GM12872 (cell line): ENCODE measurements around the gene UVRAG.

ENCODE experiments used
- TF ChIP-seq, protein P1 (sequence below): IDR thresholded peaks from 3 replicates; pipeline ENCODE4 v1.5.1; 2011; ENCODE audit warnings: low read depth, mild to moderate bottlenecking, low read length, moderate library complexity; ENCODE audit not compliant: insufficient read depth

The UVRAG gene

DNA sequence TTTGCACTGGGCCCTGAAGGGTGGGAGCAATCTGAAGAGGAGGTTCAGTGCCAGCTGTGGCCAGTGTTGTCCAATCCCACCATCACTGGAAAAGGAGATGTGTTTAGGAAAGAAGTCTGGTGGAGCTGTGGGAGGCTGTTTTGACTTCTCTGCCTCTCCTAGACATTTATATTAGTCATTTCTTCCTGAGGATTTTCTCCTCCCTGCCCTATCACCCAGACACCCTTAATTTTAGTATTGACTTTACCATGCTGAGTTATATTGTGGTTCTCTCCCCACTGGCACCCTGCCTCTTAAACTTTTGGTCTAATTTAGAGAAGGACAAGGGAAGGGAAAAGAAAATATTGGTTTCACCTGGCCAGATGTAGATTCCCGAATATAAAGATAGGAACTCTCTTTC is 232.2 kb downstream of the UVRAG start:
- TF ChIP-seq, protein P1, sequence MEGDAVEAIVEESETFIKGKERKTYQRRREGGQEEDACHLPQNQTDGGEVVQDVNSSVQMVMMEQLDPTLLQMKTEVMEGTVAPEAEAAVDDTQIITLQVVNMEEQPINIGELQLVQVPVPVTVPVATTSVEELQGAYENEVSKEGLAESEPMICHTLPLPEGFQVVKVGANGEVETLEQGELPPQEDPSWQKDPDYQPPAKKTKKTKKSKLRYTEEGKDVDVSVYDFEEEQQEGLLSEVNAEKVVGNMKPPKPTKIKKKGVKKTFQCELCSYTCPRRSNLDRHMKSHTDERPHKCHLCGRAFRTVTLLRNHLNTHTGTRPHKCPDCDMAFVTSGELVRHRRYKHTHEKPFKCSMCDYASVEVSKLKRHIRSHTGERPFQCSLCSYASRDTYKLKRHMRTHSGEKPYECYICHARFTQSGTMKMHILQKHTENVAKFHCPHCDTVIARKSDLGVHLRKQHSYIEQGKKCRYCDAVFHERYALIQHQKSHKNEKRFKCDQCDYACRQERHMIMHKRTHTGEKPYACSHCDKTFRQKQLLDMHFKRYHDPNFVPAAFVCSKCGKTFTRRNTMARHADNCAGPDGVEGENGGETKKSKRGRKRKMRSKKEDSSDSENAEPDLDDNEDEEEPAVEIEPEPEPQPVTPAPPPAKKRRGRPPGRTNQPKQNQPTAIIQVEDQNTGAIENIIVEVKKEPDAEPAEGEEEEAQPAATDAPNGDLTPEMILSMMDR: no peak

DNA sequence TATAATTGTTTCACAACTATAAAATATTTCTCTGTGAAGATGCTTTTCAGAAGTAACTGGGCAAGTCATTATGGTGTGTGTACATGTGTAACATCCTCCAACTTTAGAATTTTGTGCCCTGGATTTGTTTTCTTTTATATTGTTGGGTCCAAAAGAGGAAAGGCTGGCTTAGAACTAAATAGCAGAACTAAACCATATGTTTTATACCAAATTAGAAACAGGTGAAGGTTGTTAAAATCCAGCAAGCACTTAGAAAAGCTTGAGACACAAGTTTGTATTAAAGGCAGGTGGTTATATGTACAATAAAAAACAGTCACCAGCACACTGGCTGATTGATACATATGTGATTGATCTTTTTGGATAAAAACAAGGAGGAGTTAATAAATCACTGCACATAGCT is 232.8 kb downstream of the UVRAG start:
- TF ChIP-seq, protein P1: no peak

- TF ChIP-seq, protein P1: no peak
Observed at GRCh38 chr11:76048763-76049162, 233.8 kb downstream of the UVRAG start.

GRCh38 chr11:76049511-76049910 is 234.5 kb downstream of the UVRAG start:
- TF ChIP-seq, protein P1: no peak

DNA sequence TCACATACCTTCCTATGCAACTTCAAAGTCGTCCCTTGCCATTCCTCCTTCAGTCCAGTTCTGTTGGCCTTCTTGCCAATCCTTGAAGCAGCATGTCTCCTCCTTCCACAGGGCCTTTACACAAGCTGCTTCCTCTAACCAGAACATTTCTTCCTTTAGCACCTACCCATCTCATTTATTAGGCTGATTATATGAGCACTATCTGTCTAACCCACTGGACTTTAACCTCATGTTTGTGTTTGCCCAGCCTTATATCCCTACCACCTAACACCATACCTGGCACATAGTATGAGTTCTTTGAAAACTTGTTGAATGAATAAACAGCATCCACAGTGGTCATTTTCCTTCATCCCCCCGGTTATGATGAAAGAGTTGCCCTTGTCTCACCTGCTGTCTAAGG is 236.9 kb downstream of the UVRAG start:
- TF ChIP-seq, protein P1: no peak

- TF ChIP-seq, protein P1: no peak
Observed at GRCh38 chr11:76054330-76054729, 239.3 kb downstream of the UVRAG start.

DNA sequence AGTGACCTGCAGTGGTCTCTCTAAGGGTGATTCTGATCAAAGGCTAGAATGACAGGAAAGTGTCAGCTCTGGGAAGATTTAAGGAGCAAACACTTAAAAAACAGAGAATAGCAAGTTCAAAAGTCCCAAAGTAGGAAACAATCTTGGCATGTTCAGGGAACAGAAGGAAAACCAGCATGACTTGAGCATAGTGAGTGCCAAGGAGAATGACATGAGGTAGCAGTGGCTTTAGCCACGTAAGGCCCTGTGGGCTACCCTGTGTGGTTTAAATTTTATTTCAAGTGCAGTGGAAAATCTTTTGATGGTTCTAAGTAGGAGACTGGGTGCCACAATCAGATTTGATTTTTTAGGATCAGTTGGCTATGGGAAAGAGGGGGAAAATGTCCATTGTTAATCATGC is 241.9 kb downstream of the UVRAG start:
- TF ChIP-seq, protein P1: no peak

DNA sequence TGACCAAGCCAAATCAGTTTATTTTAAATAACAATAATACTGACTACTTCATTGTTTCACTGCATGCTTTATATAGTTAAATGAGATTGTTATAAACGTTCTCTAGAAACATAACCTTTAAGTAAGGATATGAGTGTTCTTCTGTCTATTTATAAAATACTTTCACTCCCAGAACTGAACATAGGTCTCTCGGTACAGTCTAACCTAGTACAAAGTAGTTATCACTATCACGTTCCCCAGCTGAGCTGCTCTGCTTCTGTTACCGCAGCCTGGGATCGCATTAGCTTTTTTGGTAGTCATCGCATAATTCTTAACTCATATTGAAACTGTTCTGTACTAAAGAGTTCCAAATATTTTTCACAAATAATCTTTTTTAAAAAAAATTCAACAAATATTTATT is 247.7 kb downstream of the UVRAG start:
- TF ChIP-seq, protein P1: no peak
